Measurements from ENCODE around the gene MTUS2.

GRCh38 chr13:29131881-29132668, 311.9 kb downstream of the MTUS2 start:
- TF ChIP-seq CTCF (conservative IDR thresholded peaks at IDR 0.05 in 1 of 2, IDR thresholded peaks at IDR 0.05 in 1 of 2; ENCODE audit: extremely low read depth in 1 of 2, insufficient read depth in 1 of 2, low read depth in 1 of 2, low read length in 2 of 2) (no peak), EZH2 (IDR thresholded peaks at IDR 0.05; ENCODE audit: borderline replicate concordance, low read length) (no peak)

Data from mammary epithelial cell (primary cell).